Ovary (tissue), 9 donors: ENCODE results near the gene ZNF91. TPM values are rescaled to one million over a fixed set of nuclear protein-coding genes. Genes with fewer than 3 reads are reported as not detected.
"Not testable (repeated sequence)": the region's sequence is repeated elsewhere in the genome, so short reads cannot be mapped to it uniquely, and the experiment has no call there.

Source experiments
- DNase-seq, 5 donors: peaks; one replicate each; pipeline ENCODE4 v3.0.0-alpha.2; 2019 to 2020
- H3K27ac ChIP-seq, 2 donors: fragments of 200-600 bp; one replicate each; pipeline versions ENCODE4 v1.5.1 to v1.8.0; 2019 to 2022
- H3K27me3 ChIP-seq: fragments of 200-600 bp; one replicate; pipeline ENCODE4 v1.8.0; 2022
- H3K36me3 ChIP-seq: fragments of 200-600 bp; sonication (generic); one replicate; pipeline ENCODE4 v1.5.1; 2019
- H3K4me1 ChIP-seq: one replicate; pipeline ENCODE4 v1.8.1; 2013; ENCODE audit warnings: mild to moderate bottlenecking, moderate library complexity; ENCODE audit not compliant: insufficient read depth
- H3K4me3 ChIP-seq: fragments of 200-600 bp; sonication (generic); one replicate; pipeline ENCODE4 v1.5.1; 2017
- H3K9me3 ChIP-seq, 2 donors: fragments of 200-600 bp in 1 of 2; sonication (generic) in 1 of 2; one replicate each; pipeline versions ENCODE4 v1.5.1 to v1.8.1; 2013 to 2019; ENCODE audit warnings: mild to moderate bottlenecking in 1 of 2, moderate library complexity in 1 of 2
- CTCF ChIP-seq, 3 donors: fragments of 450-650 bp in 2 of 3; fragments of 200-600 bp in 1 of 3; IDR thresholded peaks; one replicate each; pipeline versions ENCODE4 v1.5.1 to v1.8.0; 2016 to 2022; ENCODE audit warnings: antibody characterized with exemption in 3 of 3, mild to moderate bottlenecking in 1 of 3
- EP300 ChIP-seq: sonication (generic); formaldehyde crosslinking; IDR thresholded peaks from one replicate; pipeline ENCODE4 v1.6.1; 2017; ENCODE audit warnings: antibody characterized with exemption
- POLR2A ChIP-seq: fragments of 450-650 bp; IDR thresholded peaks from one replicate; pipeline ENCODE4 v1.6.1; 2017; ENCODE audit warnings: antibody characterized with exemption, mild to moderate bottlenecking, moderate library complexity
- WGBS, 3 donors: extraction: QIAGEN DNeasy Blood & Tissue Kit in 1 of 3; methylation state at CpG; one replicate each; pipeline versions ENCODE4 v1.1.5 to v1.1.7; 2013 to 2017; 5-methylcytosine and 5-hydroxymethylcytosine counted together
- intact Hi-C, 4 donors: fragments of 100-400 bp; cut with DNase I; formaldehyde crosslinking; loops; one replicate each; pipeline versions ENCODE4 v1.11.0 to v1.15.1; 2022 to 2023
- polyA plus RNA-seq, 2 donors: library from polyadenylated mRNA; stranded (reverse); fragments of 200-250 nt in 1 of 2; fragments of 350-450 nt in 1 of 2; fragmentation: Illumina TruSeq in 1 of 2; extraction: RNeasy Lipid Tissue Mini Kit (QIAGEN cat#74804) in 1 of 2; gene quantifications; one replicate each; pipeline ENCODE4 v1.2.3, GENCODE V29; 2013 to 2014
- total RNA-seq, 7 donors: library from RNA; depleted of rRNA in 2 of 7; stranded (reverse); fragments of >200 nt in 2 of 7; fragmentation: NEBNext Ultra II Directional in 3 of 7; extraction: Animal tissue kit (Norgen Biotek cat#: 25700) in 3 of 7; gene quantifications; one replicate each; pipeline versions ENCODE4 v1.1.0 to v1.2.4, GENCODE V29; 2016 to 2023
- donor health status: DM: no; HTN: no; CAD: no; lungs with moderate emphysema.
- donor health status: DM: no; HTN: no; CAD: no.
- donor health status: Bipolar disorder and iron deficiency.
- donor health status: DM: yes; HTN: yes; CAD: no.
- donor health status: DM: no; HTN: no; CAD: no.
- donor health status: DM: yes; HTN: yes; CAD: no.

The ZNF91 gene
- total and polyA plus RNA-seq, 9 donors, result 13.2 to 85.6 (median 66.6) TPM

GRCh38 chr19:23328211-23328610 is 67.1 kb downstream of the ZNF91 start:
- H3K27ac ChIP-seq, result no peak overlapping the region
- H3K4me3 ChIP-seq, result no peak overlapping the region
- no peaks in the 10 kb centered on the region for H3K4me1 ChIP-seq
- H3K9me3 ChIP-seq, result peaks cover 0 to 11% of the 10 kb centered on the region in 2 donors
- no peak for DNase-seq
- TF ChIP-seq EP300 (no peak), CTCF (IDR thresholded peaks at IDR 0.05) (no peak), POLR2A (no peak)
- no peaks in the 10 kb centered on the region for H3K27me3 ChIP-seq
- no peaks in the 10 kb centered on the region for H3K36me3 ChIP-seq
- intact Hi-C loops, result no loop called here

- intact Hi-C loops, result loop anchor here in 3 of 4 donors (1.0 to 5.0 kb wide), 2 partner anchors 144 to 145 kb away; no protein-coding TSS in a partner anchor
- Histone ChIP-seq H3K27me3 (no peaks in the 10 kb centered on the region), H3K36me3 (no peaks in the 10 kb centered on the region), H3K4me3 (no peak overlapping the region), H3K9me3 (no peaks in the 10 kb centered on the region), H3K27ac (no peak overlapping the region), H3K4me1 (no peaks in the 10 kb centered on the region)
- WGBS, 3 donors, result 84 to 88% (median 87%) methylated on average over 4 of the region's 4 CpGs
- no peak for TF ChIP-seq EP300
- no peak for TF ChIP-seq POLR2A
- TF ChIP-seq CTCF (IDR thresholded peaks at IDR 0.05), result no peak
- DNase-seq, result no peak
Measured at GRCh38 chr19:23321953-23322549, 73.2 kb downstream of the ZNF91 start.

GRCh38 chr19:23321403-23321802 is 73.9 kb downstream of the ZNF91 start:
- H3K27me3 ChIP-seq, H3K27ac ChIP-seq, H3K4me3 ChIP-seq, DNase-seq, H3K9me3 ChIP-seq, H3K4me1 ChIP-seq, H3K36me3 ChIP-seq: not testable (repeated sequence)
- intact Hi-C loops, result loop anchor here in 2 of 4 donors (5.0 kb wide), 1 partner anchor 146 kb away; no protein-coding TSS in a partner anchor

GRCh38 chr19:23319571-23319970 is 75.7 kb downstream of the ZNF91 start:
- H3K4me3 ChIP-seq, DNase-seq, intact Hi-C loops, H3K27me3 ChIP-seq, H3K9me3 ChIP-seq, H3K27ac ChIP-seq, H3K36me3 ChIP-seq, H3K4me1 ChIP-seq: not testable (repeated sequence)
- WGBS, 3 donors, result 95 to 98% (median 98%) methylated on average over 3 of the region's 3 CpGs

- H3K36me3 ChIP-seq, H3K9me3 ChIP-seq, intact Hi-C loops, DNase-seq, H3K27me3 ChIP-seq, H3K4me3 ChIP-seq, H3K4me1 ChIP-seq, H3K27ac ChIP-seq: not testable (repeated sequence)
- WGBS, 3 donors, result 92 to 100% (median 98%) methylated on average over 2 of the region's 2 CpGs
Measured at GRCh38 chr19:23318941-23319340, 76.3 kb downstream of the ZNF91 start.

- H3K27ac ChIP-seq, result no peak overlapping the region
- TF ChIP-seq POLR2A (no peak), EP300 (no peak), CTCF (IDR thresholded peaks at IDR 0.05) (no peak)
- H3K36me3 ChIP-seq, result no peaks in the 10 kb centered on the region
- H3K9me3 ChIP-seq, result no peaks in the 10 kb centered on the region
- intact Hi-C loops, result no loop called here
- DNase-seq, result no peak
- no peaks in the 10 kb centered on the region for H3K4me1 ChIP-seq
- no peak overlapping the region for H3K4me3 ChIP-seq
- H3K27me3 ChIP-seq, result no peaks in the 10 kb centered on the region
- 92 to 100% (median 96%) methylated on average over 1 of the region's 1 CpG for WGBS, 3 donors
Measured at GRCh38 chr19:23318143-23318542, 77.1 kb downstream of the ZNF91 start.
